H1 (cell line): ENCODE measurements around the gene RPTOR. TPM values are rescaled to one million over a fixed set of nuclear protein-coding genes. Genes with fewer than 3 reads are reported as not detected.

ENCODE experiments used
- CTCF ChIA-PET: fragments of 300-600 bp; sonication (Branson Sonifier 250); formaldehyde crosslinking; loops from one replicate; lab custom pipeline; 2021; ENCODE audit not compliant: partially characterized antibody; lab: Charles Lee
- POLR2A ChIA-PET: fragments of 300-600 bp; sonication (Branson Sonifier 250); formaldehyde crosslinking; loops from one replicate; lab custom pipeline; 2021; ENCODE audit warnings: inconsistent platforms; ENCODE audit not compliant: partially characterized antibody; lab: Charles Lee
- DNase-seq, 2 experiments: peaks; one replicate each; pipeline versions ENCODE4 v3.0.0 to v3.0.0-alpha.2; 2010 to 2022; ENCODE audit warnings: low spot score in 2 of 2, low read depth in 1 of 2, mixed read lengths in 1 of 2
- FAIRE-seq: peaks from 2 replicates; lab custom pipeline; 2011; peaks lifted over from hg19 to GRCh38; lab: Jason Lieb, UNC
- H2AFZ ChIP-seq: 2 replicates; pipeline ENCODE4 v1.8.1; 2012; ENCODE audit warnings: low read length, inconsistent platforms
- H2AK5ac ChIP-seq: 2 replicates; pipeline ENCODE4 v1.6.1; 2013; ENCODE audit warnings: low read depth, low read length
- H2BK120ac ChIP-seq: replicated peaks from 2 replicates; pipeline ENCODE3; 2013; ENCODE audit warnings: low read depth, low read length, inconsistent platforms
- H2BK12ac ChIP-seq: 2 replicates; pipeline ENCODE4 v1.6.1; 2013; ENCODE audit warnings: low read depth, low read length
- H2BK15ac ChIP-seq: 2 replicates; pipeline ENCODE4 v1.6.1; 2013; ENCODE audit warnings: low read length
- H2BK20ac ChIP-seq: 2 replicates; pipeline ENCODE4 v1.6.1; 2013; ENCODE audit warnings: low read length
- H2BK5ac ChIP-seq: 2 replicates; pipeline ENCODE4 v1.6.1; 2013; ENCODE audit warnings: low read depth, low read length
- H3K14ac ChIP-seq: 2 replicates; pipeline ENCODE4 v1.6.1; 2013; ENCODE audit warnings: inconsistent platforms; ENCODE audit not compliant: insufficient read length
- H3K18ac ChIP-seq: 2 replicates; pipeline ENCODE4 v1.6.1; 2013; ENCODE audit warnings: low read length; ENCODE audit errors: extremely low read depth
- H3K23ac ChIP-seq: 2 replicates; pipeline ENCODE4 v1.6.1; 2013; ENCODE audit warnings: inconsistent platforms; ENCODE audit not compliant: insufficient read length
- H3K23me2 ChIP-seq: 2 replicates; pipeline ENCODE4 v1.6.1; 2013; ENCODE audit warnings: low read depth, low read length
- H3K27ac ChIP-seq: 2 replicates; pipeline ENCODE4 v1.6.1; 2011; ENCODE audit warnings: low read depth, low read length, inconsistent platforms
- H3K27me3 ChIP-seq, 4 experiments: replicated peaks in 1 of 4; 1 replicate in 1 of 4; 2 replicates in 3 of 4; pipeline versions ENCODE4 v1.6.1 to v1.8.1; 2011 to 2013; ENCODE audit warnings: low read length in 3 of 4, mild to moderate bottlenecking in 3 of 4, inconsistent platforms in 2 of 4, mixed read lengths in 2 of 4, moderate library complexity in 1 of 4; ENCODE audit not compliant: control insufficient read depth in 3 of 4, insufficient read depth in 3 of 4; ENCODE audit errors: extremely low read depth in 1 of 4
- H3K36me3 ChIP-seq, 4 experiments: 2 replicates each; pipeline versions ENCODE4 v1.6.1 to v1.8.1; 2011 to 2013; ENCODE audit warnings: mild to moderate bottlenecking in 4 of 4, low read length in 3 of 4, moderate library complexity in 2 of 4, control low read depth in 1 of 4, inconsistent platforms in 1 of 4; ENCODE audit not compliant: insufficient read depth in 4 of 4, control insufficient read depth in 2 of 4
- H3K4ac ChIP-seq: replicated peaks from 2 replicates; pipeline ENCODE3; 2013; ENCODE audit warnings: low read length, low read depth, mixed read lengths, inconsistent platforms; ENCODE audit not compliant: insufficient read length
- H3K4me1 ChIP-seq, 4 experiments: replicated peaks in 1 of 4; 1 replicate in 1 of 4; 2 replicates in 3 of 4; pipeline versions ENCODE4 v1.6.1 to v1.8.1; 2011 to 2013; ENCODE audit warnings: low read length in 3 of 4, inconsistent platforms in 2 of 4, mixed read lengths in 1 of 4; ENCODE audit not compliant: insufficient read depth in 4 of 4, control insufficient read depth in 3 of 4
- H3K4me2 ChIP-seq, 2 experiments: 2 replicates each; pipeline versions ENCODE4 v1.6.1 to v1.8.1; 2011 to 2013; ENCODE audit warnings: low read depth in 2 of 2, low read length in 2 of 2, control low read depth in 1 of 2, inconsistent platforms in 1 of 2, mild to moderate bottlenecking in 1 of 2; ENCODE audit not compliant: insufficient read depth in 1 of 2
- H3K4me3 ChIP-seq, 4 experiments: fragments of 200-600, 300-600 bp in 1 of 4; sonication (generic), shearing (Covaris generic), sonication (Bioruptor Twin) in 1 of 4; 2 replicates each; pipeline versions ENCODE4 v1.5.1 to v1.8.1; 2011 to 2016; ENCODE audit warnings: low read length in 4 of 4, low read depth in 3 of 4, control low read depth in 2 of 4, inconsistent platforms in 2 of 4, mild to moderate bottlenecking in 2 of 4, mixed read lengths in 1 of 4, moderate library complexity in 1 of 4; ENCODE audit not compliant: insufficient read depth in 2 of 4; ENCODE audit errors: extremely low read depth in 1 of 4
- H3K56ac ChIP-seq: replicated peaks from 2 replicates; pipeline ENCODE3; 2013; ENCODE audit warnings: low read depth, mild to moderate bottlenecking, mixed read lengths, low read length, inconsistent platforms; ENCODE audit not compliant: insufficient read length
- H3K79me1 ChIP-seq: 2 replicates; pipeline ENCODE4 v1.6.1; 2013; ENCODE audit warnings: low read depth, low read length, control low read depth
- H3K79me2 ChIP-seq, 2 experiments: 2 replicates each; pipeline versions ENCODE4 v1.6.1 to v1.8.1; 2012 to 2013; ENCODE audit warnings: low read length in 2 of 2, mild to moderate bottlenecking in 2 of 2, inconsistent platforms in 1 of 2; ENCODE audit not compliant: insufficient read depth in 2 of 2, control insufficient read depth in 1 of 2
- H3K9ac ChIP-seq, 4 experiments: replicated peaks in 1 of 4; 1 replicate in 1 of 4; 2 replicates in 3 of 4; pipeline versions ENCODE4 v1.6.1 to v1.8.1; 2011 to 2013; ENCODE audit warnings: low read depth in 3 of 4, low read length in 3 of 4, control low read depth in 2 of 4, mild to moderate bottlenecking in 2 of 4, moderate library complexity in 2 of 4, inconsistent platforms in 1 of 4; ENCODE audit errors: extremely low read depth in 1 of 4
- H3K9me3 ChIP-seq, 2 experiments: 2 replicates each; pipeline versions ENCODE4 v1.6.1 to v1.8.1; 2012 to 2013; ENCODE audit warnings: mild to moderate bottlenecking in 2 of 2, moderate library complexity in 2 of 2, control low read depth in 1 of 2, inconsistent platforms in 1 of 2, low read depth in 1 of 2, low read length in 1 of 2, mixed read lengths in 1 of 2; ENCODE audit not compliant: insufficient read depth in 2 of 2
- H4K20me1 ChIP-seq, 2 experiments: replicated peaks in 1 of 2; 2 replicates each; pipeline versions ENCODE3 to v1.8.1; 2011 to 2013; ENCODE audit warnings: inconsistent platforms in 2 of 2, low read length in 2 of 2, mild to moderate bottlenecking in 1 of 2; ENCODE audit not compliant: insufficient read depth in 2 of 2, control insufficient read depth in 1 of 2
- H4K5ac ChIP-seq: 2 replicates; pipeline ENCODE4 v1.6.1; 2013; ENCODE audit warnings: low read length, low read depth, mixed read lengths, inconsistent platforms; ENCODE audit not compliant: insufficient read length
- H4K8ac ChIP-seq: 2 replicates; pipeline ENCODE4 v1.8.0; 2013; ENCODE audit warnings: mild to moderate bottlenecking, moderate library complexity, low read length, inconsistent platforms; ENCODE audit not compliant: insufficient read depth; ENCODE audit errors: extremely low read depth
- H4K91ac ChIP-seq: replicated peaks from 2 replicates; pipeline ENCODE3; 2013; ENCODE audit warnings: low read length, mixed read lengths, inconsistent platforms; ENCODE audit not compliant: insufficient read length
- EGR1 ChIP-seq: IDR thresholded peaks from 2 replicates; pipeline ENCODE4 v1.6.1; 2011; ENCODE audit warnings: low read depth, low read length, borderline replicate concordance
- GABPA ChIP-seq: IDR thresholded peaks from 2 replicates; pipeline ENCODE4 v1.6.1; 2011; ENCODE audit warnings: mild to moderate bottlenecking, low read length, moderate library complexity, borderline replicate concordance; ENCODE audit not compliant: insufficient read depth
- HDAC2 ChIP-seq, 2 experiments: fragments of 300-600 bp in 1 of 2; sonication (generic) in 1 of 2; IDR thresholded peaks; 2 replicates each; pipeline ENCODE4 v1.6.1; 2011 to 2012; ENCODE audit warnings: low read depth in 2 of 2, low read length in 2 of 2, mild to moderate bottlenecking in 2 of 2, moderate library complexity in 2 of 2, borderline replicate concordance in 1 of 2, inconsistent platforms in 1 of 2
- POLR2AphosphoS5 ChIP-seq: IDR thresholded peaks from 2 replicates; pipeline ENCODE4 v1.6.1; 2011; ENCODE audit warnings: low read depth, low read length
- RBBP5 ChIP-seq: IDR thresholded peaks from 2 replicates; pipeline ENCODE4 v1.7.1; 2012; ENCODE audit warnings: low read depth, mild to moderate bottlenecking, inconsistent platforms, low read length, moderate library complexity, borderline replicate concordance
- RNF2 ChIP-seq: fragments of 200-900, 300-1000 bp; sonication (generic); IDR thresholded peaks from 2 replicates; pipeline ENCODE4 v1.7.1; 2016; ENCODE audit warnings: borderline replicate concordance, low read depth, mild to moderate bottlenecking, antibody characterized with exemption, low read length; ENCODE audit not compliant: poor library complexity, severe bottlenecking; ENCODE audit errors: missing control alignments
- SIRT6 ChIP-seq: IDR thresholded peaks from one replicate; pipeline ENCODE4 v1.7.1; 2012; ENCODE audit warnings: low read length, inconsistent platforms
- SP4 ChIP-seq: IDR thresholded peaks from 2 replicates; pipeline ENCODE4 v1.6.1; 2012; ENCODE audit warnings: low read length, inconsistent platforms
- TAF1 ChIP-seq: IDR thresholded peaks from 2 replicates; pipeline ENCODE4 v1.6.1; 2011; ENCODE audit warnings: mild to moderate bottlenecking, low read depth, low read length
- TEAD4 ChIP-seq: IDR thresholded peaks from 2 replicates; pipeline ENCODE4 v1.6.1; 2012; ENCODE audit warnings: low read depth, low read length, inconsistent platforms, mixed read lengths
- USF2 ChIP-seq: IDR thresholded peaks from 2 replicates; pipeline ENCODE4 v1.6.1; 2011; ENCODE audit warnings: low read length, improper control_type of control experiment
- YY1 ChIP-seq: IDR thresholded peaks from 2 replicates; pipeline ENCODE4 v1.6.1; 2011; ENCODE audit warnings: low read depth, mild to moderate bottlenecking, low read length
- WGBS, 2 experiments: shearing (Covaris generic) in 1 of 2; methylation state at CpG; one replicate each; pipeline versions ENCODE4 v1.1.6 to v1.1.7; 2013 to 2015; ENCODE audit warnings: low lambda C conversion rate in 2 of 2, mixed read lengths in 2 of 2, inconsistent platforms in 1 of 2, low coverage in 1 of 2, missing lambda C conversion rate in 1 of 2; ENCODE audit not compliant: insufficient replicate concordance in 2 of 2, insufficient coverage in 1 of 2, insufficient read length in 1 of 2; ENCODE audit errors: extremely low coverage in 1 of 2, missing lambda C conversion rate in 1 of 2; 5-methylcytosine and 5-hydroxymethylcytosine counted together
- polyA plus RNA-seq, 7 experiments: library from polyadenylated mRNA; depleted of rRNA in 3 of 7; stranded (reverse) in 5 of 7; unstranded in 2 of 7; fragments of >200 nt in 5 of 7; fragments of 200-250 nt in 2 of 7; gene quantifications; 1 replicate in 5 of 7; 2 replicates in 1 of 7; 4 replicates in 1 of 7; pipeline versions ENCODE4 v1.2.1 to v1.2.3, GENCODE V29; 2011 to 2013; ENCODE audit warnings: missing spikeins in 2 of 7, mixed read lengths in 2 of 7
- total RNA-seq: library from RNA; stranded (reverse); fragmentation: NEBNext Ultra II Directional; extraction: Animal tissue kit (Norgen Biotek cat#: 25700); gene quantifications from 2 replicates; pipeline ENCODE4 v1.2.1, GENCODE V29; 2021

Gene RPTOR
- total and polyA plus RNA-seq, 2 of the 8 experiments (the other 6 are each of a cell fraction or from before 2014, with no cell fraction given) = 6.9 to 28.7 TPM

GRCh38 chr17:80716986-80717719, 172.5 kb downstream of the RPTOR start:
- Histone ChIP-seq H3K9me3 (no peaks in the 10 kb centered on the region), H3K4me2 (no peak overlapping the region), H3K14ac (no peak overlapping the region), H3K4me3 (no peak overlapping the region), H2BK20ac (no peak overlapping the region), H3K23ac (no peak overlapping the region), H3K23me2 (no peaks in the 10 kb centered on the region), H2BK12ac (no peak overlapping the region), H3K79me1 (no peaks in the 10 kb centered on the region), H3K18ac (no peak overlapping the region), H4K8ac (no peak overlapping the region), H2AFZ (no peak overlapping the region), H2BK15ac (no peak overlapping the region), H2AK5ac (no peak overlapping the region), H4K5ac (no peak overlapping the region), H2BK5ac (no peak overlapping the region), H3K4ac (no peak overlapping the region), H3K56ac (no peak overlapping the region), H3K9ac (no peak overlapping the region), H3K79me2 (peaks cover 0 to 39% of the 10 kb centered on the region in 2 experiments; a peak in 2 of 4 replicates), H3K4me1 (peaks cover 0 to 2% (median 0%) of the 10 kb centered on the region in 4 experiments; a peak in 3 of 7 replicates), H2BK120ac (no peak overlapping the region), H4K20me1 (peaks cover 0 to 2% of the 10 kb centered on the region in 2 experiments), H3K36me3 (no peaks in the 10 kb centered on the region), H4K91ac (no peak overlapping the region), H3K27ac (no peak overlapping the region), H3K27me3 (no peaks in the 10 kb centered on the region)
- FAIRE-seq = no peak
- DNase-seq = no peak
- 90% methylated on average over 10 of the region's 10 CpGs; no CpG with 5 or more reads in 1 of the 2 experiments for WGBS, 2 experiments
- CTCF ChIA-PET = no interaction called here
- POLR2A ChIA-PET = no interaction called here
- no peak for TF ChIP-seq EGR1
- no peak for TF ChIP-seq RNF2
- TF ChIP-seq YY1 = no peak
- no peak for TF ChIP-seq TAF1
- no peak for TF ChIP-seq HDAC2 (IDR thresholded peaks at IDR 0.05; ENCODE audit: borderline replicate concordance in 1 of 2, low read depth in 2 of 2, low read length in 2 of 2)
- TF ChIP-seq SIRT6 = no peak
- no peak for TF ChIP-seq USF2
- TF ChIP-seq RBBP5 = no peak
- TF ChIP-seq SP4 = no peak
- no peak for TF ChIP-seq TEAD4
- TF ChIP-seq POLR2AphosphoS5 = no peak
- no peak for TF ChIP-seq GABPA
